Hematopoietic multipotent progenitor cell treated with erythropoietin and hydrocortisone succinate and interleukin-3 and kit ligand, for 17 days (in vitro differentiated cells): ENCODE results near the gene MORC1.
"Not testable (repeated sequence)": the region's sequence is repeated elsewhere in the genome, so short reads cannot be mapped to it uniquely, and the experiment has no call there.

Source experiments
- DNase-seq: peaks from one replicate; pipeline ENCODE4 v3.0.0-alpha.2; 2015; ENCODE audit warnings: low spot score

The MORC1 gene

GRCh38 chr3:109098079-109098644, 19.8 kb downstream of the MORC1 start:
- DNase-seq, result no peak

- no peak for DNase-seq
Measured at GRCh38 chr3:109095166-109095565, 22.8 kb downstream of the MORC1 start.

GRCh38 chr3:109093561-109093960, 24.4 kb downstream of the MORC1 start:
- no peak for DNase-seq

- DNase-seq, result no peak
Measured at GRCh38 chr3:109091846-109092245, 26.1 kb downstream of the MORC1 start.

GRCh38 chr3:109089265-109089664, 28.7 kb downstream of the MORC1 start:
- DNase-seq, result no peak

- DNase-seq, result peak; percentile 45
Measured at GRCh38 chr3:109081746-109082510, 36.0 kb downstream of the MORC1 start.

GRCh38 chr3:109080090-109080489, 37.8 kb downstream of the MORC1 start:
- DNase-seq, result not testable (repeated sequence)

- no peak for DNase-seq
Measured at GRCh38 chr3:109073116-109073515, 44.8 kb downstream of the MORC1 start.

- DNase-seq, result no peak
Measured at GRCh38 chr3:109072194-109072593, 45.7 kb downstream of the MORC1 start.

GRCh38 chr3:109071350-109072142, 46.4 kb downstream of the MORC1 start:
- peak; percentile 30 for DNase-seq

- DNase-seq, result no peak
Measured at GRCh38 chr3:109070211-109070610, 47.7 kb downstream of the MORC1 start.

GRCh38 chr3:109066864-109067263, 51.1 kb downstream of the MORC1 start:
- no peak for DNase-seq

- no peak for DNase-seq
Measured at GRCh38 chr3:109059264-109059663, 58.7 kb downstream of the MORC1 start.

GRCh38 chr3:109057616-109058015, 60.3 kb downstream of the MORC1 start:
- DNase-seq, result no peak

GRCh38 chr3:109057056-109057455, 60.9 kb downstream of the MORC1 start:
- DNase-seq, result no peak

- DNase-seq, result peak; percentile 13
Measured at GRCh38 chr3:109050591-109051167, 67.3 kb downstream of the MORC1 start.

- DNase-seq, result no peak
Measured at GRCh38 chr3:109047366-109047765, 70.6 kb downstream of the MORC1 start.

- no peak for DNase-seq
Measured at GRCh38 chr3:109045271-109046040, 72.5 kb downstream of the MORC1 start.

- DNase-seq, result no peak
Measured at GRCh38 chr3:109035082-109035481, 82.9 kb downstream of the MORC1 start.

GRCh38 chr3:109033000-109033660, 84.8 kb downstream of the MORC1 start:
- no peak for DNase-seq

- no peak for DNase-seq
Measured at GRCh38 chr3:109028753-109029152, 89.2 kb downstream of the MORC1 start.
